GM23338 (cell line): ENCODE measurements around the gene IFNG-AS1. TPM values are rescaled to one million over a fixed set of nuclear protein-coding genes. Genes with fewer than 3 reads are reported as not detected.

ENCODE experiments used
- ATAC-seq: fragments of 200-7000 bp; cut with Tn5 transposase; 3 replicates; pipeline ENCODE4 v1.9.1; 2020
- DNase-seq: peaks from one replicate; pipeline ENCODE4 v3.0.0-alpha.2; 2015; ENCODE audit warnings: low spot score
- H2AFZ ChIP-seq: fragments of 200-600 bp; sonication (generic); 2 replicates; pipeline ENCODE4 v1.8.0; 2016; ENCODE audit warnings: antibody characterized with exemption, mild to moderate bottlenecking, moderate library complexity
- H3F3A ChIP-seq: fragments of 200-600 bp; sonication (generic); replicated peaks from 2 replicates; pipeline ENCODE4 v1.8.0; 2017; ENCODE audit warnings: antibody characterized with exemption, mixed run types, low read depth
- H3K27ac ChIP-seq: fragments of 200-600 bp; sonication (generic); 2 replicates; pipeline ENCODE4 v1.6.1; 2016; ENCODE audit warnings: low read depth
- H3K27me3 ChIP-seq: fragments of 200-600 bp; sonication (generic); 2 replicates; pipeline ENCODE4 v1.8.0; 2016; ENCODE audit warnings: mild to moderate bottlenecking, mixed run types, moderate library complexity; ENCODE audit not compliant: insufficient read depth
- H3K36me3 ChIP-seq: fragments of 200-600 bp; sonication (generic); 2 replicates; pipeline ENCODE4 v1.8.0; 2016; ENCODE audit warnings: mild to moderate bottlenecking; ENCODE audit not compliant: insufficient read depth
- H3K4me1 ChIP-seq: fragments of 200-600 bp; sonication (generic); 2 replicates; pipeline ENCODE4 v1.8.0; 2016; ENCODE audit warnings: mild to moderate bottlenecking, moderate library complexity; ENCODE audit not compliant: insufficient read depth
- H3K4me2 ChIP-seq: fragments of 200-600 bp; sonication (generic); 2 replicates; pipeline ENCODE4 v1.7.1; 2017; ENCODE audit warnings: mixed run types
- H3K4me3 ChIP-seq: fragments of 200-600 bp; sonication (generic); 2 replicates; pipeline ENCODE4 v1.6.1; 2016; ENCODE audit warnings: mixed run types
- H3K79me2 ChIP-seq: fragments of 200-600 bp; sonication (generic); replicated peaks from 2 replicates; pipeline ENCODE4 v1.8.0; 2017; ENCODE audit warnings: mild to moderate bottlenecking; ENCODE audit not compliant: insufficient read depth
- H3K9me2 ChIP-seq: fragments of 200-600 bp; sonication (generic); 2 replicates; pipeline ENCODE4 v1.8.0; 2017; ENCODE audit not compliant: insufficient read depth
- H4K20me1 ChIP-seq: fragments of 200-600 bp; sonication (generic); replicated peaks from 2 replicates; pipeline ENCODE4 v1.8.0; 2017; ENCODE audit warnings: mild to moderate bottlenecking; ENCODE audit not compliant: insufficient read depth
- H3K27ac Mint-ChIP-seq: 2 replicates; pipeline ENCODE4 v1.8.0; 2020; ENCODE audit warnings: inconsistent platforms, mild to moderate bottlenecking, moderate library complexity, mixed read lengths
- H3K27me3 Mint-ChIP-seq: 3 replicates; pipeline ENCODE4 v1.8.0; 2022; ENCODE audit warnings: low read depth, mild to moderate bottlenecking, moderate library complexity, mixed read lengths, inconsistent platforms; ENCODE audit not compliant: insufficient read depth, poor library complexity
- H3K36me3 Mint-ChIP-seq: 3 replicates; pipeline ENCODE4 v1.8.0; 2021; ENCODE audit warnings: low read depth, mild to moderate bottlenecking, inconsistent platforms, moderate library complexity, mixed read lengths
- H3K4me1 Mint-ChIP-seq: 3 replicates; pipeline ENCODE4 v1.8.0; 2020; ENCODE audit warnings: mild to moderate bottlenecking, inconsistent platforms, mixed read lengths
- H3K4me3 Mint-ChIP-seq: 3 replicates; pipeline ENCODE4 v1.8.0; 2021; ENCODE audit warnings: moderate library complexity, mild to moderate bottlenecking, inconsistent platforms, mixed read lengths
- H3K9me3 Mint-ChIP-seq: 3 replicates; pipeline ENCODE4 v1.8.0; 2020; ENCODE audit warnings: moderate library complexity, mild to moderate bottlenecking, inconsistent platforms, mixed read lengths
- CTCF ChIP-seq, 2 experiments: fragments of 200-600 bp in 1 of 2; sonication (generic) in 1 of 2; conservative IDR thresholded peaks; 2 replicates each; pipeline versions ENCODE4 v1.5.1 to v1.6.1; 2016 to 2017; ENCODE audit warnings: antibody characterized with exemption in 2 of 2, low read depth in 2 of 2, mild to moderate bottlenecking in 2 of 2, moderate library complexity in 1 of 2
- EZH2 ChIP-seq: fragments of 200-600 bp; sonication (generic); IDR thresholded peaks from one replicate; pipeline ENCODE4 v1.8.0; 2017; ENCODE audit warnings: antibody characterized with exemption, mild to moderate bottlenecking, low read depth; ENCODE audit not compliant: unreplicated experiment
- EZH2phosphoT487 ChIP-seq: fragments of 200-600 bp; sonication (generic); IDR thresholded peaks from one replicate; pipeline ENCODE4 v1.8.1; 2018; ENCODE audit warnings: antibody characterized with exemption; ENCODE audit not compliant: unreplicated experiment
- NANOG ChIP-seq: IDR thresholded peaks from 2 replicates; pipeline ENCODE4 v1.6.1; 2016; ENCODE audit warnings: antibody characterized with exemption, borderline replicate concordance
- POLR2AphosphoS5 ChIP-seq: IDR thresholded peaks from 2 replicates; pipeline ENCODE4 v1.6.1; 2016; ENCODE audit warnings: antibody characterized with exemption, low read depth
- REST ChIP-seq: IDR thresholded peaks from one replicate; pipeline ENCODE4 v1.6.1; 2018; ENCODE audit warnings: antibody characterized with exemption; ENCODE audit not compliant: unreplicated experiment
- ZNF331 ChIP-seq: fragments of 250-450 bp; sonication (Bioruptor Pico); IDR thresholded peaks from 2 replicates; pipeline ENCODE4 v1.5.0; 2020; ENCODE audit warnings: low read depth, mild to moderate bottlenecking, moderate library complexity
- ZNF462 ChIP-seq: fragments of 250-450 bp; sonication (Bioruptor Pico); IDR thresholded peaks from 2 replicates; pipeline ENCODE4 v1.5.0; 2020; ENCODE audit warnings: mild to moderate bottlenecking, moderate library complexity
- polyA plus RNA-seq: library from polyadenylated mRNA; unstranded; fragments of >200 nt; fragmentation: Nextera tagmentation; extraction: Ambion mirVana; gene quantifications from 2 replicates; pipeline ENCODE4 v1.2.1, GENCODE V29; 2016
- total RNA-seq: library from RNA; depleted of rRNA; stranded (reverse); fragments of >200 nt; shearing (Covaris generic); gene quantifications from 2 replicates; pipeline ENCODE4 v1.2.3, GENCODE V29; 2014
- TF ChIP-seq, protein P1 (sequence below): IDR thresholded peaks from 2 replicates; pipeline ENCODE4 v1.6.1; 2016; ENCODE audit warnings: antibody characterized with exemption

The IFNG-AS1 gene
- total and polyA plus RNA-seq, 2 experiments from 2014 or later = not detected

GRCh38 chr12:67982164-67982563, 7.1 kb upstream of the IFNG-AS1 start (continued):
- TF ChIP-seq POLR2AphosphoS5 (no peak), NANOG (no peak), ZNF331 (CRISPR knock-in tag) (no peak), EZH2phosphoT487 (no peak), REST (no peak)
- TF ChIP-seq, protein P1, sequence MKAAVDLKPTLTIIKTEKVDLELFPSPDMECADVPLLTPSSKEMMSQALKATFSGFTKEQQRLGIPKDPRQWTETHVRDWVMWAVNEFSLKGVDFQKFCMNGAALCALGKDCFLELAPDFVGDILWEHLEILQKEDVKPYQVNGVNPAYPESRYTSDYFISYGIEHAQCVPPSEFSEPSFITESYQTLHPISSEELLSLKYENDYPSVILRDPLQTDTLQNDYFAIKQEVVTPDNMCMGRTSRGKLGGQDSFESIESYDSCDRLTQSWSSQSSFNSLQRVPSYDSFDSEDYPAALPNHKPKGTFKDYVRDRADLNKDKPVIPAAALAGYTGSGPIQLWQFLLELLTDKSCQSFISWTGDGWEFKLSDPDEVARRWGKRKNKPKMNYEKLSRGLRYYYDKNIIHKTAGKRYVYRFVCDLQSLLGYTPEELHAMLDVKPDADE = no peak

- Histone ChIP-seq H3K27me3 (no peaks in the 10 kb centered on the region), H3K4me2 (no peak overlapping the region), H4K20me1 (no peaks in the 10 kb centered on the region), H3K4me1 (no peaks in the 10 kb centered on the region), H3K36me3 (no peaks in the 10 kb centered on the region), H2AFZ (no peak overlapping the region), H3K27ac (no peak overlapping the region), H3F3A (no peaks in the 10 kb centered on the region), H3K79me2 (no peaks in the 10 kb centered on the region), H3K9me2 (no peaks in the 10 kb centered on the region; the same call in none of the 2 replicates), H3K4me3 (no peak overlapping the region)
- no peak overlapping the region for H3K4me3 Mint-ChIP-seq
- DNase-seq (no peak), ATAC-seq (no peak)
- no peaks in the 10 kb centered on the region for H3K36me3 Mint-ChIP-seq
- H3K27me3 Mint-ChIP-seq = peaks cover 2% of the 10 kb centered on the region
- peaks cover 8% of the 10 kb centered on the region for H3K4me1 Mint-ChIP-seq
- no peaks in the 10 kb centered on the region for H3K9me3 Mint-ChIP-seq
- H3K27ac Mint-ChIP-seq = no peak overlapping the region
- TF ChIP-seq CTCF (conservative IDR thresholded peaks at IDR 0.05; ENCODE audit: low read depth in 2 of 2) (no peak), ZNF462 (CRISPR knock-in tag) (no peak), EZH2 (no peak), POLR2AphosphoS5 (no peak)
- TF ChIP-seq, protein P1 = no peak
Measured at GRCh38 chr12:67986632-67987031, 2.6 kb upstream of the IFNG-AS1 start.
